T1000 (cell line): ENCODE measurements around the gene LAPTM5.

Source experiments
- DNase-seq: peaks from one replicate; lab custom pipeline; 2025; ENCODE audit warnings: mixed read lengths; lab: John Stamatoyannopoulos, UW

The LAPTM5 gene

GRCh38 chr1:30714536-30715090 is 43.0 kb downstream of the LAPTM5 start:
- DNase-seq = no peak

- no peak for DNase-seq
These were observed 43.5 kb downstream of the LAPTM5 start for GRCh38 chr1:30714025-30714424.

DNA sequence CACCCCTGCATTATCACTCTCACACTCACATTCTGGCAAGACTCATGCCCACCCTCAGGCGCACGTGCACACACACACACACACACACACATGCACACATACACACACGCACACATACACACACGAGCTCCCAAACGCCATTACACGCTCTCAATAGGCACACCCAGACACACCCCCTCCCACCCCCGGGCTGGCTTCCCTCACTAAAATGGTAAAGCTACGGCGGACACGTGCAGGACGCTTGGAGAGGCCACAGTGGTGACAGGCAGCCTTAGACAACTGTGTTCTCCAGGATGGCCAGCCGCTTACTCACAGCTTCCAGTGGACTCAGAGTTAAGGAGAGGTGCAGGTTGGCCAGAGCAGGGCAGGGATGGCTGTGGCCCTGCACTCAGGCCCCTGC is 44.3 kb downstream of the LAPTM5 start:
- DNase-seq = no peak

DNA sequence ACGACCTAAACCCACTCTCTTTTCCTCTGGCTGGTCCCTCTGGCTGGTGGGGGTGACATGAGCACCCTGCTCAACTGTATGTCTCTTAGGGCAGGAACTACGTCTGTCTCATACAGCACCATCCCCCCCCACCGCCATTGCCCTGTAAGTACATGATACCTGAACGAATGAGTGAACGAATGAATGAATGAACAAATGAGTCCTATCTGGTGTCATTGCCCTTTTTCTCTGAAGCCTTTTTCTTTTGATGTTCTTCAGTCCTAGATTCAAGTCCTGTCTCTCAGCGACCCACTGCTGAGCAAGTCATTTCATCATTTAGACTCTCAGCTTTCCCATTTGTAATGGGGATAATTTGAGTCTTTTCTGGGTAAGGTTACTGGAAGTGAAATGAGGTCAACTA is 45.0 kb downstream of the LAPTM5 start:
- no peak for DNase-seq

GRCh38 chr1:30710407-30710806 is 47.2 kb downstream of the LAPTM5 start:
- no peak for DNase-seq

DNA sequence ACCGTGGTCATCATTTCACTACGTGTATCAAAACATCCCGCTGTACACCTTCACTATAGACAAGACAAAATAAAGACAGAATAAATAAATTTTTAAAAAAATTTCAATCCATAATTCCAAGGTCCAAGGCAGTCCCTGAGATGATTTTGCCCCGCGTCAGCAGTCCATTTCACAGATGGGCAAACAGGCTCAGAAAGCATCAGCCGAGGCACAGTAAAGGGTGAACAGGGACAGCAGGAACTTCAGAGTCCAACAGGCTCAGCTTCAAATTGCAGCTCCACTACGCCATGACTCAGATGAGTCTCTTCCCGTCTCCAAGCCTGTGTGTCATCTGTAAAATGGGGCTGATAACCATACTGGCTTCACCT is 49.2 kb downstream of the LAPTM5 start:
- DNase-seq = no peak

DNA sequence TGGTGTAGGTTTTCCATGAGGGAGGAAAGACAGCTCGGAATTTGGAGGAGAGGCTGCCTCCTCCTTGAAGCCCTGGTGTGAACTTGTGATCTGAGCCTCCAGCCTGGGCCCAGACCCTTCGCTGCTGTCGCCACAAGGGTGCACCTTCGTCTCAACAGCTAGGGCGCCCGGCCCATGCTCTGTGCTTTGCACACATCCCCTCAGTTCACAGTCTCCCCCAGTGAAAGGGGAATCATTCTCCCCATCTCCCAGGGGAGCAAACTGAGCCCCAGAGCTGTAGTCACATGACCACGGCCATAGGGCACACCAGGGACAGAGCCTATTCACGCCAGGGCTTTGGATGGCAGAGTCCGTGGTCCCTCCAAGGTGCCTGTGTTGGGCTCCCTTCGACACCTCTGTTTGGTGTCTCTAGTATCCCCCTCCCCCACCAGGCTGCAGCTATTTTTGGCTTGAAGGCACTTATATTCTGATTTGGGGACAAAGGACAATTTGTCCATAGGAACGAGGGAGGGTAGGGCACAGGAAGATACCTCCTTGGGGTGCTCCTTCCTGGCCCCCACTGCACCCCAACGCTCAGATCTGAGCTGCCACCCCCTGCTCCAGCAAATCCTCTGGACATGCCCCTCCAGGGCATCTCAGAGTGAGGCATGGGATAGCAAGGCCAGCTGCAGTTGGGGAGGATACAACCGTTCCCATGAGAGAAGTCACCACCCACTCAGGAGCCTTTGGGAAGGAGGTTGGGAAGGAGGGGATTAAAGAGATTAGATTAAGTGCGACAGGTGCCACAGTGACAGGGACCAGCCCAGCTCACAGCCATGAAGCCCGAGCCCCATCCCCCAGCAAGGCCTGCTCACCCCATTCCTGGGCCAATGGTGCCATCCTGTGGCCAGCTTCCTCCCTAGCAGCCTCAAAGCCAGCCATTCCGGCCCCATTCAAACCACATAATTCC is 49.9 kb downstream of the LAPTM5 start:
- peak; percentile 31 for DNase-seq

GRCh38 chr1:30706528-30706927 is 51.0 kb downstream of the LAPTM5 start:
- DNase-seq = no peak

GRCh38 chr1:30705698-30706097 is 51.9 kb downstream of the LAPTM5 start:
- no peak for DNase-seq

DNA sequence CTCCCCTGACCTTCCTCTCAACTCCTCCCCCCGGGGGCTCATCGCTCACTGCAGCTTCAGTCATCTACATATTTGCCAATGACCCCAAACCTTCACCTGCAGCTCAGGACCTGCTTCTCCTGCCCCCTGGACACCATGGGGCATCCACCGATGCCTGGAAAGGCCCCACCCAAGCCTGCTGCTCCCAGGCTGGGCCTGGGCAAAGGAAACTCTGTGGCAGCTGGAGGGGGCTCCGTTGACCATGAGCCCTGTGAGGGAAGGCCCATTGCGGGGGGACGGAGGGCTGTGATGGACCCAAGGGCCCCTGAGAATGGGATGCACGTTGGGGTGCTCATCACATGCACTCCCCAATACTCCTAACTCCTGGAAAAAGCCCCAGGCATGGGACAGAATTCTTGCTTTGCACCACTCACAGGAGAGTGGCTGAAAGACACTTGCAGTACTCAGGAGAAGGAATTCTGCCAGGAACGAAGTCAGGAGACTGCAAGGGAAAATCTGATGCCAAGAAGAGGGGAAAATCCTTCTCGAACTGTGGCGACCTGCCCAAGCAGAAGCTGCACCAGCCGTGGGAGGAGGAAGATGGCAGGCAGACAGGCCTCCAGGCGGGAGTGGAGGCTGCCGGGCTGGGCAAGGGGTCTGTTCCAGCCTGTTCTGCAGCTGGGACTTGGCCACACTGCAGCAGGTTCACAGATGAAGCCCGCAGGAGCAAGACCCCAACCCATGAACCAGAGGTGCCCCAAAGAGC is 52.6 kb downstream of the LAPTM5 start:
- DNase-seq = no peak

GRCh38 chr1:30704271-30704670 is 53.3 kb downstream of the LAPTM5 start:
- no peak for DNase-seq

DNA sequence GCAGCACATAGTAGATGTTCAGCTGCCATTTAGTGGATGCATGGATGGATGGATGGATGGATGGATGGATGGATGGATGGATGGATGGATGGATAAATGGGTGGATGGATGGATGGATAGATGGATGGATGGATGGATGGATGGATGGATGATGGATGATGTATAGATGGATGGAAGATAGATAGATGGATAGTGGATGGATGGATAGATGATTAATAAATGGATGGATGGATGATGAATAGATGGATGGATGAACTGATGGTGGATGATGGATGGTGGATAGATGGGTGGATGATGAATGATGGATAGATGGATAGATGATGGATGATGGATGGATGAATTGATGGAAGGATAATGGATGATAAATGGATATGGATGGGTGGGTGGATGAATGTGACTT is 54.8 kb downstream of the LAPTM5 start:
- no peak for DNase-seq

- no peak for DNase-seq
These were observed 56.3 kb downstream of the LAPTM5 start for GRCh38 chr1:30701258-30701633.

GRCh38 chr1:30700528-30701257 is 56.9 kb downstream of the LAPTM5 start:
- peak; percentile 52 for DNase-seq

- no peak for DNase-seq
These were observed 57.8 kb downstream of the LAPTM5 start for GRCh38 chr1:30699762-30700161.

DNA sequence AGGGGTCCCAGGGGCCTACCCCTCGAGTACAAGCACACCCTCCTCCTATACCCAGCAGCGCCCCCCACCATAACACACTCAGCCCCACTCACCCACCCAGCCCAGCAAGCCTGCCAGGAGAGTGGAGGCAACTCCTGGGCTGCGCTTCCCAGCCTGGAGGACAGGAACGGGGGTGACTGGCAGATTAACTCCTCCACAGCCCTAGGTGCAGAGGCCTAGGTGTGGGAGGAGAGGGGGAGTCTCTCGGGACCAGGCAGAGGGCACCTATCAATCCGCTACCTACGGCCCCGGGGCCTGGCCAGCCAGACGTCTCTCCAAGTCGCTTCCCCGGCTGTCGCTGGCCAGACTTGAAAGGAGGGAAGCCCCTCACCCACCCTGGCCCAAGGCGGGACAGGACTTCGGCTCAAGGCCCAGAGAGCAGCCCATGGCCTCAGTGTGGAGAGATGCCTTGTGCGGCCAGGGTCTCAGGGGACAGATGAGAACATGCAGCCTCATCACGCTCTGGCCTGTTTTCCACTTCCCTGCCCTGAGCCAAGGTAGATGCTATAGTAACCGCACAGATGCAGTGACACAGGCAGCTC is 59.1 kb downstream of the LAPTM5 start:
- no peak for DNase-seq

DNA sequence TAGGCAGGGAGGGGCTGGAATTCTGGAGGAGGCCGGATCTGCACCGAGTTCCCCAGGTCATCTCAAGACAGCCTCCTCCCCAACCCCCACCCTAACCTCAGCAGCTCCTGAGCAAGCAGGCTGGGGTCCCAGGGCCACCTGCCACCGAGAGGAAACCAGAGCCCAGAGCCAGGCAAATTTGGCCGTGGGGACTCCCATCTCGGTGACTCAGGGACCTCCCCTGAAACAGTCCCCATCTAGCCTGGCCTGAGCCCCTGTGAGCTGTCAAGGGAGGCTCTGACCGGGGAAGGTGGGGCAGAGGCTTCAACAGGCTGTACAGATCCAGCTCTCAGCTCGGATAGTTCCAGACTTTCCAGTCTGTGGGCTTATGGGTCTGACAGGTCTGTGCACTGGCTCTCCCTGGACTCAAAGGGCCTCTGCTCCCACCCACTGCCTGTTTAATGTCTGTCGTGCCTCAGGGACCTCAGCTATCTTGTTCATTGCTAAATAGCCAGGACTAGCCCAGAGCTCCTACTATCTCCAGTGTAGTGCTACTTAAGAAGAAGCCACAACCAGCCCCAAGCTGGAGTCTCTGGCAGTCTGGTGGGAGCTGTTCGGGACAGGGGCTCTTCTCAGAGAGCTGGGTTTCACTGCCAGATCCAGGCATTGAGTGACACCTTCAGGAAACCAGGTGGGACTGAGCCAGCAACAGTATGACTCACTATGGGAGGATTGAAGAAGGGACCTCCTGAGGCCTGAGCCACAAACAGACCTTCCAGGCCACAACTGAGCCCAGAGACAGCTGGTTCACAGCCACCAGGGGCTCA is 59.8 kb downstream of the LAPTM5 start:
- DNase-seq = no peak

DNA sequence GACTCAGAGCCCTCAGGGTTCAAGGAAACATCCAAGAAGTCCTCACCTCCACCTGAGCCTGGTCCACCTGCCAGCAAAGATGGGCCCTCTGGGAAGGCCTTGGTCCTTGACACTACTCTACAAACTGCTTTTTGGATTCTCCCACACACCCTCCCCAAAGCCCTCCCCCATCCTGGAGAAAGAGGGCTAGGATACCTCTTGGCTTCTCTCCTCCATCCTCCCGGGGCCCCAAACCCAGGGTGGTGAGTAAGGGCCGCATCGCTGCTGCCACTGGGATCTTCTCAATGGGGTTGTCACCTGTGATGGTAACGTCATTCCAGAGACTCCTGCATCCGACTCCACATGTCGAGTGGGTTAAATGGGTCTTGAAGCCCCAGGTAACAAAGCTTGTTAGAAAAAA is 60.7 kb downstream of the LAPTM5 start:
- no peak for DNase-seq

- DNase-seq = no peak
These were observed 62.1 kb downstream of the LAPTM5 start for GRCh38 chr1:30695439-30695841.

- DNase-seq = no peak
These were observed 63.0 kb downstream of the LAPTM5 start for GRCh38 chr1:30694280-30695175.
